Neutrophil (primary cell): ENCODE data around the gene ABCC3.

ENCODE experiments used
- H3K27ac ChIP-seq: fragments of 200-600 bp; sonication (generic); 2 replicates; pipeline ENCODE4 v1.5.1; 2016; ENCODE audit warnings: mild to moderate bottlenecking, moderate library complexity
- H3K27me3 ChIP-seq: fragments of 200-600 bp; sonication (generic); 2 replicates; pipeline ENCODE4 v1.6.0; 2016; ENCODE audit warnings: mild to moderate bottlenecking
- H3K36me3 ChIP-seq: fragments of 200-600 bp; sonication (generic); 2 replicates; pipeline ENCODE4 v1.5.1; 2017
- H3K4me1 ChIP-seq, 2 experiments: fragments of 200-600 bp in 1 of 2; sonication (generic) in 1 of 2; 1 replicate in 1 of 2; 2 replicates in 1 of 2; pipeline versions ENCODE4 v1.5.1 to v1.6.1; 2013 to 2016; ENCODE audit warnings: low read depth in 1 of 2, low read length in 1 of 2, mild to moderate bottlenecking in 1 of 2, moderate library complexity in 1 of 2; ENCODE audit not compliant: control insufficient read depth in 1 of 2, insufficient read depth in 1 of 2
- H3K4me3 ChIP-seq, 2 experiments: fragments of 200-600 bp in 1 of 2; sonication (generic) in 1 of 2; 1 replicate in 1 of 2; 2 replicates in 1 of 2; pipeline ENCODE4 v1.5.1; 2013 to 2016; ENCODE audit warnings: low read depth in 1 of 2, low read length in 1 of 2, mild to moderate bottlenecking in 1 of 2, moderate library complexity in 1 of 2
- H3K9me3 ChIP-seq: fragments of 200-600 bp; sonication (generic); 2 replicates; pipeline ENCODE4 v1.5.1; 2016
- TF ChIP-seq, protein P1 (sequence below): fragments of 200-600 bp; sonication (generic); IDR thresholded peaks from 2 replicates; pipeline ENCODE4 v1.5.1; 2016; ENCODE audit warnings: antibody characterized with exemption

Gene ABCC3

DNA sequence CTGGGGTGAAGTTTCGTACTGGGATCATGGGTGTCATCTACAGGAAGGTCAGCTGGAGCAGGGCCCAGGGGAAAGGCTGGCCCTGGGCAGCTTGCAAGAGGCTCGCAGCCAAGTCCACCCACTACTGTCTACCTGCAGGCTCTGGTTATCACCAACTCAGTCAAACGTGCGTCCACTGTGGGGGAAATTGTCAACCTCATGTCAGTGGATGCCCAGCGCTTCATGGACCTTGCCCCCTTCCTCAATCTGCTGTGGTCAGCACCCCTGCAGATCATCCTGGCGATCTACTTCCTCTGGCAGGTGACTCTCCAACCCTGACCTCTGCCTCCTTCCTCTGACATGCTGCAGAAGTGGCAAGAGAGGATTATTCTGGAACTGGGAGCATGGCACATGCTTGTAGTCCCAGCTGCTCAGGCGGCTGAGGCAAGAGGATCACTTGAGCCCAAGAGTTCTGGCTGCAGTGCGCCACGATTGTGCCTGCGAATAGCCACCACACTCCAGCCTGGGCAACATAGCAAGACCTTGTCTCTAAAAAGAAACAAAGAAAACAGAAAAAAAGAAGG, 29.2 kb downstream of the ABCC3 start:
- H3K36me3 ChIP-seq: no peaks in the 10 kb centered on the region
- H3K27ac ChIP-seq: no peak overlapping the region
- H3K4me3 ChIP-seq: no peak overlapping the region
- no peaks in the 10 kb centered on the region for H3K27me3 ChIP-seq
- no peaks in the 10 kb centered on the region for H3K9me3 ChIP-seq
- H3K4me1 ChIP-seq: peaks cover 26 to 30% of the 10 kb centered on the region in 2 experiments
- TF ChIP-seq, protein P1, sequence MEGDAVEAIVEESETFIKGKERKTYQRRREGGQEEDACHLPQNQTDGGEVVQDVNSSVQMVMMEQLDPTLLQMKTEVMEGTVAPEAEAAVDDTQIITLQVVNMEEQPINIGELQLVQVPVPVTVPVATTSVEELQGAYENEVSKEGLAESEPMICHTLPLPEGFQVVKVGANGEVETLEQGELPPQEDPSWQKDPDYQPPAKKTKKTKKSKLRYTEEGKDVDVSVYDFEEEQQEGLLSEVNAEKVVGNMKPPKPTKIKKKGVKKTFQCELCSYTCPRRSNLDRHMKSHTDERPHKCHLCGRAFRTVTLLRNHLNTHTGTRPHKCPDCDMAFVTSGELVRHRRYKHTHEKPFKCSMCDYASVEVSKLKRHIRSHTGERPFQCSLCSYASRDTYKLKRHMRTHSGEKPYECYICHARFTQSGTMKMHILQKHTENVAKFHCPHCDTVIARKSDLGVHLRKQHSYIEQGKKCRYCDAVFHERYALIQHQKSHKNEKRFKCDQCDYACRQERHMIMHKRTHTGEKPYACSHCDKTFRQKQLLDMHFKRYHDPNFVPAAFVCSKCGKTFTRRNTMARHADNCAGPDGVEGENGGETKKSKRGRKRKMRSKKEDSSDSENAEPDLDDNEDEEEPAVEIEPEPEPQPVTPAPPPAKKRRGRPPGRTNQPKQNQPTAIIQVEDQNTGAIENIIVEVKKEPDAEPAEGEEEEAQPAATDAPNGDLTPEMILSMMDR: no peak

DNA sequence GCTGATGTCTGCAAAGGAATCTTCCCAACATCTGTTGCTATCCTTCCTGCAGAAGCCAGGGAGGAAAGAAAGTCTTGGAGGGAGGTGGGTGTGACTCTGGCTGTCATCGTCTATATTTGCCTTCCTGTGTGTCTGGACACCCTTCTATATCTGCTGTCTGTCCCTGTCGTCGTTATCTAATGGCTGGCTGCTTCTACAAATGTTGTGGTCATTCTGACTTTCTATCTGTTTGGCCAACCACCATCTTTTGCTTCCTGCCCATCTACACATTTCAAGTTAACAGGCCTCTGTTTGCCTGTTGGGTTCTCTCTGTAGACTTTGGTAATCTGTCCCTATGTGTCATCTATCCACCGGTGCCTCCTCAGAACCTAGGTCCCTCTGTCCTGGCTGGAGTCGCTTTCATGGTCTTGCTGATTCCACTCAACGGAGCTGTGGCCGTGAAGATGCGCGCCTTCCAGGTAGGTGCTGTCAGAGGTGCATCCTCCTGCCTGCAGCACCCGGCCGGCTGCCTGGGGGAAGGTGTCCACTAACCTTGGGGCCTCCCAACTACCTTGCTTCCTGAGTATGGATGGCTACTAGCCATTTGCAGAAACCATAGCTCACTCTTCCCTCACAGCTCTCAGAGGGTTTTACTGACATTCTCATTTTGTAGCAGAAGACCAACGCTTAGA, 30.2 kb downstream of the ABCC3 start:
- TF ChIP-seq, protein P1: no peak
- H3K4me1 ChIP-seq: peaks cover 24 to 28% of the 10 kb centered on the region in 2 experiments
- no peak overlapping the region for H3K27ac ChIP-seq
- no peaks in the 10 kb centered on the region for H3K27me3 ChIP-seq
- no peak overlapping the region for H3K4me3 ChIP-seq
- no peaks in the 10 kb centered on the region for H3K9me3 ChIP-seq
- H3K36me3 ChIP-seq: no peaks in the 10 kb centered on the region

DNA sequence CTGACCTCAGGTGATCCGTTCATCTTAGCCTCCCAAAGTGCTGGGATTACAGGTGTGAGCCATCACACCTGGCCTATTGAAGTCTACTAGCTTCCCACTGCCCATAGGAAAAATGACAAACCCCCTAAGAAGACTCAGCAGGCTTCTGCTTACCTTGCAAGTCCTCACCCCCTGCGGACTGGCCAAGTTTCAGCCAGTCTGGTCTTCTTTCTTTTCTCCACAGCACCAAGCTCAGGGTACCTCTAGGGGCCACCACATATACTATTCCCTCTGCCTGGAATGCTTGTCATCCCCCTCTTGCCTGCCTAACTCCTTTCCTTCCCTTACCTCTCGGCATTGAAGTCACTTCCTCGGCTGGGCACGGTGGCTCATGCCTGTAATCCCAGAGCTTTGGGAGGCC, 31.2 kb downstream of the ABCC3 start:
- H3K27me3 ChIP-seq: no peaks in the 10 kb centered on the region
- H3K9me3 ChIP-seq: no peaks in the 10 kb centered on the region
- TF ChIP-seq, protein P1: no peak
- no peak overlapping the region for H3K4me3 ChIP-seq
- H3K4me1 ChIP-seq: peaks cover 15 to 19% of the 10 kb centered on the region in 2 experiments
- H3K36me3 ChIP-seq: no peaks in the 10 kb centered on the region
- no peak overlapping the region for H3K27ac ChIP-seq

DNA sequence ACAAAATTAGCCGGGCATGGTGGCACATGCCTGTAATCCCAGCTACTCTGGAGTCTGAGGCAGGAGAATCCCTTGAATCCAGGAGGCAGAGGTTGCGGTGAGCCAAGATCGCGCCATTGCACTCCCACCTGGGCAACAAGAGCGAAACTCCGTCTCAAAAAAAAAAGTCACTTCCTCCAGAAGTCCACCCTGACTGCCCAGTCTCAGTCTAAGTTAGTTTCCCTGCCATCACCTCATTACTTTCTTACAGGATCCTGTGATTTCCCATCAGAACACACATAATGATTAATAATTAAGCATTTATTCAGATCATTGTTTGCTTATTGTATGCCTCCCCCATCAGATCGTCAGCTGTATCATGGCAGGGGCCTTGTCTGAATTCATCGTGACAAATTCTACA, 31.6 kb downstream of the ABCC3 start:
- Histone ChIP-seq H3K27me3 (no peaks in the 10 kb centered on the region), H3K27ac (no peak overlapping the region), H3K9me3 (no peaks in the 10 kb centered on the region), H3K4me3 (no peak overlapping the region), H3K4me1 (peaks cover 10 to 14% of the 10 kb centered on the region in 2 experiments), H3K36me3 (no peaks in the 10 kb centered on the region)
- TF ChIP-seq, protein P1: no peak

DNA sequence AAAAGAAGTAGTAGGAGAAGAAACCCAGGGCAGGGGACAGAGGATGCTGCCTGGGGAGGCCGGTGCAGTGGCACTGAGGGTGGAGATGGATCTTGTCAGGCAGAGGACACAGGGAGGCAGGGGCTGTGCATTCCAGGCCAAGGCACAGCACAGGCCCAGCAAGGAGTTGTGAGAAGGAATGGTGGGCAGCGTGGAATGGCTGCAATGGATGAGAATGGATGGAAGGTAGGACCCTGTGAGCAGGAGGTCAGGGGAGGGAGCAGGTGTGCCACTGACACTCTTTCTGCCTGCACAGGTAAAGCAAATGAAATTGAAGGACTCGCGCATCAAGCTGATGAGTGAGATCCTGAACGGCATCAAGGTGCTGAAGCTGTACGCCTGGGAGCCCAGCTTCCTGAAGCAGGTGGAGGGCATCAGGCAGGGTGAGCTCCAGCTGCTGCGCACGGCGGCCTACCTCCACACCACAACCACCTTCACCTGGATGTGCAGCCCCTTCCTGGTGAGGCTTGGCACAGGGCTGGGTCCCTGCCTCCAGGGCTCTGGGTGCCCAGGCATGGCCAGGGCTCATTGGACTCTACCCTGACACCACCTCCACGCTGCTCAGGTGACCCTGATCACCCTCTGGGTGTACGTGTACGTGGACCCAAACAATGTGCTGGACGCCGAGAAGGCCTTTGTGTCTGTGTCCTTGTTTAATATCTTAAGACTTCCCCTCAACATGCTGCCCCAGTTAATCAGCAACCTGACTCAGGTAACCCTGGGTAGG, 32.8 kb downstream of the ABCC3 start:
- H3K36me3 ChIP-seq: no peaks in the 10 kb centered on the region
- H3K4me3 ChIP-seq: no peak overlapping the region
- no peaks in the 10 kb centered on the region for H3K27me3 ChIP-seq
- H3K27ac ChIP-seq: no peak overlapping the region
- TF ChIP-seq, protein P1: no peak
- peaks cover 0 to 4% of the 10 kb centered on the region in 2 experiments for H3K4me1 ChIP-seq
- H3K9me3 ChIP-seq: no peaks in the 10 kb centered on the region
